Kidney epithelial cell (primary cell): Measurements from ENCODE around the gene COL1A1. TPM values are rescaled to one million over a fixed set of nuclear protein-coding genes. Genes with fewer than 3 reads are reported as not detected.

Source experiments
- DNase-seq: peaks from one replicate; pipeline ENCODE4 v3.0.0-alpha.2; 2010; ENCODE audit warnings: low read depth
- H3K27me3 ChIP-seq: 2 replicates; pipeline ENCODE4 v1.6.0; 2011; ENCODE audit warnings: low read length; ENCODE audit not compliant: control insufficient read depth, insufficient read depth
- H3K36me3 ChIP-seq: 2 replicates; pipeline ENCODE4 v1.5.1; 2011; ENCODE audit warnings: low read length; ENCODE audit not compliant: control insufficient read depth, insufficient read depth
- H3K4me3 ChIP-seq: 2 replicates; pipeline ENCODE4 v1.5.1; 2011; ENCODE audit warnings: low read depth, mild to moderate bottlenecking, control low read depth, low read length
- total RNA-seq: library from RNA; depleted of rRNA; stranded (reverse); fragments of >200 nt; gene quantifications from 2 replicates; pipeline ENCODE4 v1.2.3, GENCODE V29; 2015
- TF ChIP-seq, protein P1 (sequence below): IDR thresholded peaks from 2 replicates; pipeline ENCODE4 v1.5.1; 2011; ENCODE audit warnings: mild to moderate bottlenecking, moderate library complexity, low read length, control low read depth, inconsistent platforms; ENCODE audit not compliant: insufficient read depth, poor library complexity, severe bottlenecking

Gene COL1A1
- total RNA-seq, 1 donor from 2014 or later: 139 TPM

DNA sequence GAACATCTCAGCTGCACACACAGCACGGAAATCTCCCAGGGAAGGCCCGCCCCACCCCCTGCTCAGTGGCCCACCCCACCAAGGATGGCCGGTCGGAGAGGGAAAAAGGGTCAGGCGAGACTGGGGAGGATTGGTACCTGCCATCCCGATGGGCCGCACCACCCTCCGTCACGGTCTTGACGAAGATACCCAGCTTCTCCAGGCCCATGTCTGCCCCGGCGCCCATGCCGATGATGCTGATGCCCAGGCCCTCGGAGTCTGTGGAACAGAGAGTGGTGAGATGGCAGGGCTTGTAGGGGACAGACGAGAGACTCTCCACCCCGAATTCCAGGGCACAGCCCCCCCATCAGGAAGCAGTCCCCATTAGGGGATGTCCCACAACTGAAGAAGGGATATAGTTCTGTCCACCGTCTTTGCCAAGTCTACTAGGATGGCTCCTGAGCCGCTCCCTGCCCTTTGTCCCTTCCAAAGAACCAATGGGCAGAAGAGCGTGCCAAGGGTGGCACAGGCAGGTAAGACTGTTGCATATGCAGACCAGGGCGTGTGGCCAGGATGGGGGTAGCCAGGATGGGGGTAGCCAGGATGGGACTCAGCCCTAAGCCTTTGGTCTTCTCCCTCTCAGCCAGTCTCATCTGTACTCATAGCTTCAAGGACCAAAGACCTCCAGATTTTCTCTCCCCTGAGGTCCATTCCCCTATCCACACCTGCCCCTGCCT is 57.8 kb downstream of the COL1A1 start:
- Histone ChIP-seq H3K27me3 (no peaks in the 10 kb centered on the region), H3K36me3 (peaks cover 12% of the 10 kb centered on the region), H3K4me3 (no peak overlapping the region)
- TF ChIP-seq, protein P1, sequence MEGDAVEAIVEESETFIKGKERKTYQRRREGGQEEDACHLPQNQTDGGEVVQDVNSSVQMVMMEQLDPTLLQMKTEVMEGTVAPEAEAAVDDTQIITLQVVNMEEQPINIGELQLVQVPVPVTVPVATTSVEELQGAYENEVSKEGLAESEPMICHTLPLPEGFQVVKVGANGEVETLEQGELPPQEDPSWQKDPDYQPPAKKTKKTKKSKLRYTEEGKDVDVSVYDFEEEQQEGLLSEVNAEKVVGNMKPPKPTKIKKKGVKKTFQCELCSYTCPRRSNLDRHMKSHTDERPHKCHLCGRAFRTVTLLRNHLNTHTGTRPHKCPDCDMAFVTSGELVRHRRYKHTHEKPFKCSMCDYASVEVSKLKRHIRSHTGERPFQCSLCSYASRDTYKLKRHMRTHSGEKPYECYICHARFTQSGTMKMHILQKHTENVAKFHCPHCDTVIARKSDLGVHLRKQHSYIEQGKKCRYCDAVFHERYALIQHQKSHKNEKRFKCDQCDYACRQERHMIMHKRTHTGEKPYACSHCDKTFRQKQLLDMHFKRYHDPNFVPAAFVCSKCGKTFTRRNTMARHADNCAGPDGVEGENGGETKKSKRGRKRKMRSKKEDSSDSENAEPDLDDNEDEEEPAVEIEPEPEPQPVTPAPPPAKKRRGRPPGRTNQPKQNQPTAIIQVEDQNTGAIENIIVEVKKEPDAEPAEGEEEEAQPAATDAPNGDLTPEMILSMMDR: no peak
- DNase-seq: no peak

- DNase-seq: no peak
- TF ChIP-seq, protein P1: no peak
- Histone ChIP-seq H3K4me3 (no peak overlapping the region), H3K27me3 (no peaks in the 10 kb centered on the region), H3K36me3 (peaks cover 14% of the 10 kb centered on the region)
Measured at GRCh38 chr17:50141745-50142110, 59.7 kb downstream of the COL1A1 start.

- Histone ChIP-seq H3K27me3 (no peaks in the 10 kb centered on the region), H3K4me3 (no peak overlapping the region), H3K36me3 (peaks cover 16% of the 10 kb centered on the region)
- TF ChIP-seq, protein P1: no peak
- no peak for DNase-seq
Measured at GRCh38 chr17:50141026-50141744, 60.2 kb downstream of the COL1A1 start.

DNA sequence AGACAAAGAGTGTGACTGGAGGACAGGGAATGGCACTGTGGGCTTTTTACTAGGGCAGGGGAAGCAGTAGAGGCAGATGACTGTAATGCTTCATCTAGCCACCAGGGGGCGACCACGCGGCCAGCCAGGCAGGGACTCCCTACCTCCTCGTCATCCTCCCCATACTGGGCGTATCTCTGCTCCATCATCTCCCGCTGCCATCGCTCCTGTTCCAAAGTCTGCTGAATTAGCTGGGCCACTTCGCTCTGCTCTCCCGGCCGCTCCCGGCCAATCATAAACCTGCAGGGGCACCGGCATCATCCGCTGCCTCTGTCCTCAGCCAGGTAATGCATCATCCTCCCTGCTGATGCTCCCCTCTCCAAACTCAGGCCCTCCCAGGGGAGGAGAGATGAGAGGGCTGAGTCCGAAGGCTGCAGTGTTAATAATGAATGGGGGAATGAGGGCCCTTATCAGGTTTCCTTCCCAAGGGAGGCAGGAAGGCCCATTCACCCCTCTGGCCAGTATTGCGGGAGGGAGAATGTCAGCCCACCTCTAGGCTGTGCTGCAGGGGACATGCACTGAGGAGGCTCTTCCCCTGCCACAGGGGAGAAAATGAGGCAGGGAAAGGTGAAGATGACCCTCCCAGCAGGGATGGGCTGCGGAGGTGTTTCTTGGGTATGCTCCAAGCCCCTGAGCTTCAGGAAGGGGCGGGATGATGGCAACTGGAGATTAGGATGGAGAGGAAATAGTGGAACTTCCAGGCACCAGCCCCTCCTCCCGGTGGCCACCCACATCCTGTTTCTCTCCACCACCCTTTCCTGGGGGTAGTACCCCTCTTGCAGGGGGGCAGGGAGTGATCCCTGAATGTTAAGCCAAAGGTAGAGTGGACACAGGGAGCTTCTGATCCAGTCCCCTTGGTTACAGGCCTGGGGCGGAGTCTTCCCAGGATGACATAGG is 61.2 kb downstream of the COL1A1 start:
- DNase-seq: no peak
- TF ChIP-seq, protein P1: peak; percentile 95
- Histone ChIP-seq H3K4me3 (no peak overlapping the region), H3K36me3 (peaks cover 16% of the 10 kb centered on the region), H3K27me3 (no peaks in the 10 kb centered on the region)

GRCh38 chr17:50139185-50139783 is 62.1 kb downstream of the COL1A1 start:
- TF ChIP-seq, protein P1: no peak
- no peaks in the 10 kb centered on the region for H3K27me3 ChIP-seq
- H3K36me3 ChIP-seq: peaks cover 16% of the 10 kb centered on the region
- no peak overlapping the region for H3K4me3 ChIP-seq
- no peak for DNase-seq
